Measurements from ENCODE around the gene TMEM242. TPM values are rescaled to one million over a fixed set of nuclear protein-coding genes. Genes with fewer than 3 reads are reported as not detected.

TMEM242 gene
- total and polyA plus RNA-seq, 10 of the 15 experiments (the other 5 are each of a cell fraction or from before 2014, with no cell fraction given) = 2.8 to 9.8 (median 5.5) TPM

GRCh38 chr6:157272372-157272771 lies 50.9 kb downstream of the TMEM242 start (continued):
- no peak for TF ChIP-seq IRF5 (IDR thresholded peaks at IDR 0.05; ENCODE audit: borderline replicate concordance)
- TF ChIP-seq, protein P1, sequence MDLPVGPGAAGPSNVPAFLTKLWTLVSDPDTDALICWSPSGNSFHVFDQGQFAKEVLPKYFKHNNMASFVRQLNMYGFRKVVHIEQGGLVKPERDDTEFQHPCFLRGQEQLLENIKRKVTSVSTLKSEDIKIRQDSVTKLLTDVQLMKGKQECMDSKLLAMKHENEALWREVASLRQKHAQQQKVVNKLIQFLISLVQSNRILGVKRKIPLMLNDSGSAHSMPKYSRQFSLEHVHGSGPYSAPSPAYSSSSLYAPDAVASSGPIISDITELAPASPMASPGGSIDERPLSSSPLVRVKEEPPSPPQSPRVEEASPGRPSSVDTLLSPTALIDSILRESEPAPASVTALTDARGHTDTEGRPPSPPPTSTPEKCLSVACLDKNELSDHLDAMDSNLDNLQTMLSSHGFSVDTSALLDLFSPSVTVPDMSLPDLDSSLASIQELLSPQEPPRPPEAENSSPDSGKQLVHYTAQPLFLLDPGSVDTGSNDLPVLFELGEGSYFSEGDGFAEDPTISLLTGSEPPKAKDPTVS (IDR thresholded peaks at IDR 0.05; ENCODE audit: low read depth, low read length) = no peak
- no peak for TF ChIP-seq NR2C2 (IDR thresholded peaks at IDR 0.05; ENCODE audit: borderline replicate concordance, control insufficient read depth, insufficient read length, low read depth)
- TF ChIP-seq KDM1A (IDR thresholded peaks at IDR 0.05; ENCODE audit: borderline replicate concordance) = no peak
- TF ChIP-seq, protein P2, sequence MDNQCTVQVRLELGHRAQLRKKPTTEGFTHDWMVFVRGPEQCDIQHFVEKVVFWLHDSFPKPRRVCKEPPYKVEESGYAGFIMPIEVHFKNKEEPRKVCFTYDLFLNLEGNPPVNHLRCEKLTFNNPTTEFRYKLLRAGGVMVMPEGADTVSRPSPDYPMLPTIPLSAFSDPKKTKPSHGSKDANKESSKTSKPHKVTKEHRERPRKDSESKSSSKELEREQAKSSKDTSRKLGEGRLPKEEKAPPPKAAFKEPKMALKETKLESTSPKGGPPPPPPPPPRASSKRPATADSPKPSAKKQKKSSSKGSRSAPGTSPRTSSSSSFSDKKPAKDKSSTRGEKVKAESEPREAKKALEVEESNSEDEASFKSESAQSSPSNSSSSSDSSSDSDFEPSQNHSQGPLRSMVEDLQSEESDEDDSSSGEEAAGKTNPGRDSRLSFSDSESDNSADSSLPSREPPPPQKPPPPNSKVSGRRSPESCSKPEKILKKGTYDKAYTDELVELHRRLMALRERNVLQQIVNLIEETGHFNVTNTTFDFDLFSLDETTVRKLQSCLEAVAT (IDR thresholded peaks at IDR 0.05) = no peak
- no peak for TF ChIP-seq TARDBP (IDR thresholded peaks at IDR 0.05; ENCODE audit: borderline replicate concordance)
- no peak for TF ChIP-seq HCFC1 (IDR thresholded peaks at IDR 0.05; ENCODE audit: low read length)
- no peak for TF ChIP-seq BCL3 (IDR thresholded peaks at IDR 0.05; ENCODE audit: borderline replicate concordance, insufficient read depth, low read depth, low read length, poor library complexity, severe bottlenecking)
